ENCODE results near the gene BCR.
A peak's percentile ranks its signal among the peaks of the same experiment; 100 is the strongest.

The BCR gene

GRCh38 chr22:23234409-23235161 is 54.3 kb downstream of the BCR start:
- DNase-seq (ENCODE audit: low read depth, low spot score), result no peak
- Histone ChIP-seq H3K36me3 (ENCODE audit: insufficient read depth, insufficient read length, low read length) (peaks cover 18% of the 10 kb centered on the region), H3K4me3 (ENCODE audit: insufficient read length, low read depth) (no peak overlapping the region), H3K9me3 (ENCODE audit: insufficient read depth, low read length) (no peaks in the 10 kb centered on the region; the same call in 1 of the 2 replicates), H3K4me1 (ENCODE audit: insufficient read depth, insufficient read length) (peaks cover 32% of the 10 kb centered on the region), H3K27me3 (ENCODE audit: insufficient read depth, insufficient read length) (no peaks in the 10 kb centered on the region), H3K9ac (ENCODE audit: insufficient read length, low read depth) (no peak overlapping the region)
- TF ChIP-seq SUZ12 (IDR thresholded peaks at IDR 0.05; ENCODE audit: extremely low read depth, insufficient read depth, insufficient read length) (no peak), ZNF274 (IDR thresholded peaks at IDR 0.05; ENCODE audit: low read depth, low read length) (no peak), YY1 (IDR thresholded peaks at IDR 0.05; ENCODE audit: insufficient read depth, insufficient read length) (no peak)

GRCh38 chr22:23235425-23235824 is 55.1 kb downstream of the BCR start:
- DNase-seq (ENCODE audit: low read depth, low spot score), result no peak
- H3K4me1 ChIP-seq (ENCODE audit: insufficient read depth, insufficient read length), result peaks cover 34% of the 10 kb centered on the region
- H3K9ac ChIP-seq (ENCODE audit: insufficient read length, low read depth), result no peak overlapping the region
- no peaks in the 10 kb centered on the region; the same call in 1 of the 2 replicates for H3K9me3 ChIP-seq (ENCODE audit: insufficient read depth, low read length)
- no peak for TF ChIP-seq SUZ12 (IDR thresholded peaks at IDR 0.05; ENCODE audit: extremely low read depth, insufficient read depth, insufficient read length)
- no peak for TF ChIP-seq ZNF274 (IDR thresholded peaks at IDR 0.05; ENCODE audit: low read depth, low read length)
- no peak overlapping the region for H3K4me3 ChIP-seq (ENCODE audit: insufficient read length, low read depth)
- no peaks in the 10 kb centered on the region for H3K27me3 ChIP-seq (ENCODE audit: insufficient read depth, insufficient read length)
- H3K36me3 ChIP-seq (ENCODE audit: insufficient read depth, insufficient read length, low read length), result peaks cover 18% of the 10 kb centered on the region

DNA sequence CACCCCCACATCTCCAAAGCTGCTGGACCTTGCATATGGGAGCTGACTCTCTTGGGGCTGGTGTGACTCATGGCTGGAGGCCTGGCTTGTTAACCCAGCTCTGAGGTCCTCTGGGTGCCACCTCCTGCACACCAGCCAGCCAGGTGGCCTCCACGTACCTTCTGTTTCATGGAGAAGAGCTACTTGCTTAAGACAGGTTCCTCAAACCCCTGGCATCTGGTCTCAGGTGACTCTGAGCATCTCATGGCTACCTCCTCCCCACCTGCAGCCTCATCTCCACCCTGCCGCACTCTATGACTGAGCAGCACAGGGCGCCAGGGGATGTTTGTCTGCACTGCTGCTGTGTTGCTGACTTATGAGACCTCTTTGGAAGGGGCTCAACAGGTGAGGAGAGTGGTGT is 55.7 kb downstream of the BCR start:
- TF ChIP-seq ZNF274 (IDR thresholded peaks at IDR 0.05; ENCODE audit: low read depth, low read length) (no peak), YY1 (IDR thresholded peaks at IDR 0.05; ENCODE audit: insufficient read depth, insufficient read length) (no peak), SUZ12 (IDR thresholded peaks at IDR 0.05; ENCODE audit: extremely low read depth, insufficient read depth, insufficient read length) (no peak)
- peaks cover 31% of the 10 kb centered on the region for H3K4me1 ChIP-seq (ENCODE audit: insufficient read depth, insufficient read length)

DNA sequence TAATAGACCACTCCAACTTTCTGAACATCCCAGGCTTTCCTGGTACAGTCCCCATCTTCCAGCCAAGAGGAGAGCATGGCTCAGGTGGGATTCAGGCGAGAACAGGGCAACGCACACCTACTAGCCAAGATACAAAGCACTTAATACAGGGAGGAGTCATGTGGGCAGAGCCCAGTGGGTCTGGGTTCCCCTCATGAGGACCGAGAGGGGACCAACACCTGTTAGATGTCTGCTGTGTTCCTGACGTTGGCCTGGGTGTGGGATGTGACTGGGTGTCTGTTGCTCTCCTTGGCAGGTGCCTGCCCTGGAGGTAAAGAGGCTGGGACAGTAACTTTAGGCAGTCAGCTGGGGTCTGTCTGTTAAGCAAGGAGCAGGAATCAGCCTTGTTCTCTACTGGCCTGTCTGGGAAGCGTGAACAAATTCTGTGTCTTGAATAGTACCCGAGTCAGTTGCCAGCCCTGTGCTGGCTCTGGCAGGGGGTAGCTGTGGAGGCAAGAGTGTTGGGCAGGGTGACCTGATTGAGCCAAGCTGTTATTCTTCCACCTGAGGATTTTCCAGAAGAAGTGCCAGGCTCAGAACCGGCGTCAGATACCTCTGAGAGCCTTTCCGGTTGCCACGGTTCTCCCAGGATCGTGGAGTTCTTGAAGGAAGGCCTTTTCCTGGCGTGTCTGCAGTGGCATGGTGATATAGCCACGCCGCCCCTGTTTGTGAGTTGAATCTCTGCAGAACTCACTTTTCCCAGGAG is 56.3 kb downstream of the BCR start:
- H3K27me3 ChIP-seq (ENCODE audit: insufficient read depth, insufficient read length), result no peaks in the 10 kb centered on the region
- H3K9me3 ChIP-seq (ENCODE audit: insufficient read depth, low read length), result no peaks in the 10 kb centered on the region; the same call in 1 of the 2 replicates
- no peak overlapping the region for H3K4me3 ChIP-seq (ENCODE audit: insufficient read length, low read depth)
- no peak overlapping the region for H3K9ac ChIP-seq (ENCODE audit: insufficient read length, low read depth)
- peaks cover 18% of the 10 kb centered on the region for H3K36me3 ChIP-seq (ENCODE audit: insufficient read depth, insufficient read length, low read length)
- peaks cover 33% of the 10 kb centered on the region for H3K4me1 ChIP-seq (ENCODE audit: insufficient read depth, insufficient read length)
- DNase-seq (ENCODE audit: low read depth, low spot score), result no peak
- TF ChIP-seq YY1 (IDR thresholded peaks at IDR 0.05; ENCODE audit: insufficient read depth, insufficient read length), result no peak

More for the DNA sequence above, 55.7 kb downstream of the BCR start:
- no peaks in the 10 kb centered on the region; the same call in 1 of the 2 replicates for H3K9me3 ChIP-seq (ENCODE audit: insufficient read depth, low read length)
- no peak overlapping the region for H3K9ac ChIP-seq (ENCODE audit: insufficient read length, low read depth)
- H3K27me3 ChIP-seq (ENCODE audit: insufficient read depth, insufficient read length), result no peaks in the 10 kb centered on the region
- H3K4me3 ChIP-seq (ENCODE audit: insufficient read length, low read depth), result no peak overlapping the region
- H3K36me3 ChIP-seq (ENCODE audit: insufficient read depth, insufficient read length, low read length), result peaks cover 18% of the 10 kb centered on the region
- DNase-seq (ENCODE audit: low read depth, low spot score), result no peak

DNA sequence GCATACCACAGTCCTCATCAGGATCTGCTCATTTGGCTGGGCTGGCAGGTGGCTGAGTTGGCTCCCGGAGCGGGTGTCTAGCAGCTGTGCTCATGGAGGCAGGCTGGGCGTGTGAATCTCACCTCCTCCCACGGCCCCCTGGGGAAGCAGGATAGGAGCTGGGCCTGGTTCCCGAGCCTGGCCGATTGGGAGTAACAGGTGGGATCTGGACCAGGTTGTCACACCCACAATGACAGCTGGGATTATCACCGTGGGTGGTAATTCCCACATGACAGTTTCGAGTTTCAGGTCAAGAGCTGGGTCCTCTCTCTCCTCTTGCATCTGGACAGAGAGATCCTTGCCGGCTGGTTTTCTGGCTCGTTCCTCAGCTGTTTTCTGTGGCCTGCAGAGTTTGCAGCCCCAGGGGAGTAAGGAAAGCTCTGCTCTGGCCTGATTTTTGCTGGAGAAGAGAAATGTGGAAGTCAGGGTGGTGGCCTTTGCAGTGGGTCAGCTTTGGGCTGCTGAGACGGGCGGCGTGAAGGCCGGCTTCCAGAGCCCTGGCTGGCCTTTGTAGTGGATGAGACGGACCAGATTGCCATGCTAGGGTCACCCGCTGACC is 57.0 kb downstream of the BCR start:
- Histone ChIP-seq H3K9ac (ENCODE audit: insufficient read length, low read depth) (no peak overlapping the region), H3K4me3 (ENCODE audit: insufficient read length, low read depth) (no peak overlapping the region), H3K27me3 (ENCODE audit: insufficient read depth, insufficient read length) (no peaks in the 10 kb centered on the region), H3K36me3 (ENCODE audit: insufficient read depth, insufficient read length, low read length) (peaks cover 18% of the 10 kb centered on the region), H3K4me1 (ENCODE audit: insufficient read depth, insufficient read length) (peaks cover 32% of the 10 kb centered on the region), H3K9me3 (ENCODE audit: insufficient read depth, low read length) (no peaks in the 10 kb centered on the region; the same call in 1 of the 2 replicates)
- peak; percentile 23 for DNase-seq (ENCODE audit: low read depth, low spot score)
- TF ChIP-seq SUZ12 (IDR thresholded peaks at IDR 0.05; ENCODE audit: extremely low read depth, insufficient read depth, insufficient read length) (no peak), YY1 (IDR thresholded peaks at IDR 0.05; ENCODE audit: insufficient read depth, insufficient read length) (no peak), ZNF274 (IDR thresholded peaks at IDR 0.05; ENCODE audit: low read depth, low read length) (no peak)

GRCh38 chr22:23237841-23238240 is 57.5 kb downstream of the BCR start:
- H3K27me3 ChIP-seq (ENCODE audit: insufficient read depth, insufficient read length), result no peaks in the 10 kb centered on the region
- no peaks in the 10 kb centered on the region; the same call in 1 of the 2 replicates for H3K9me3 ChIP-seq (ENCODE audit: insufficient read depth, low read length)
- peaks cover 18% of the 10 kb centered on the region for H3K36me3 ChIP-seq (ENCODE audit: insufficient read depth, insufficient read length, low read length)
- TF ChIP-seq YY1 (IDR thresholded peaks at IDR 0.05; ENCODE audit: insufficient read depth, insufficient read length) (no peak), SUZ12 (IDR thresholded peaks at IDR 0.05; ENCODE audit: extremely low read depth, insufficient read depth, insufficient read length) (no peak), ZNF274 (IDR thresholded peaks at IDR 0.05; ENCODE audit: low read depth, low read length) (no peak)
- DNase-seq (ENCODE audit: low read depth, low spot score), result no peak
- no peak overlapping the region for H3K4me3 ChIP-seq (ENCODE audit: insufficient read length, low read depth)
- no peak overlapping the region for H3K9ac ChIP-seq (ENCODE audit: insufficient read length, low read depth)
- H3K4me1 ChIP-seq (ENCODE audit: insufficient read depth, insufficient read length), result peaks cover 30% of the 10 kb centered on the region

DNA sequence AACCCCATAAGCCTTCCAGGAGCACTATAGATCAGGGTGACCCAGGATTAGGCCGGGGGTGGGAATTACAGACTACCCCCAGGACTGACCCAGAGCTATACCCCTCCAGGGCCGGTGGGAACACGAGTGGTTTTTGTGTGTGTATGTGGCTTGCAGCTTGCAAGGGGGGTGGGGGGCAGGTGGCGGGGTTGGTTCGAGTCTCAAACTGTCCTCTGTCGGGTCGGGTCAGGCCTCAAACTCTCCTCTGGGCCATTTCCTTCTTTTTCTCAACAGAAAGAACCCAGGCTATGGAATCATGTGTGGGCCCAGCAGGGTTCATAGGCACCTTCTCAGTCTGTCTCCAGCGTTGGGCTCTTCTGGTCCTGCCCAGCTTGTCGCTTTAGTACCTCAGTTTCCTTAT is 58.4 kb downstream of the BCR start:
- Histone ChIP-seq H3K27me3 (ENCODE audit: insufficient read depth, insufficient read length) (no peaks in the 10 kb centered on the region), H3K9ac (ENCODE audit: insufficient read length, low read depth) (peak overlapping the region; percentile 21), H3K4me3 (ENCODE audit: insufficient read length, low read depth) (no peak overlapping the region), H3K4me1 (ENCODE audit: insufficient read depth, insufficient read length) (peaks cover 27% of the 10 kb centered on the region), H3K9me3 (ENCODE audit: insufficient read depth, low read length) (no peaks in the 10 kb centered on the region; the same call in 1 of the 2 replicates), H3K36me3 (ENCODE audit: insufficient read depth, insufficient read length, low read length) (peaks cover 17% of the 10 kb centered on the region)
- TF ChIP-seq SUZ12 (IDR thresholded peaks at IDR 0.05; ENCODE audit: extremely low read depth, insufficient read depth, insufficient read length), result no peak
- TF ChIP-seq ZNF274 (IDR thresholded peaks at IDR 0.05; ENCODE audit: low read depth, low read length), result no peak
- TF ChIP-seq YY1 (IDR thresholded peaks at IDR 0.05; ENCODE audit: insufficient read depth, insufficient read length), result no peak
- DNase-seq (ENCODE audit: low read depth, low spot score), result no peak

Measured in NT2/D1 (cell line).